AG04449 (cell line): ENCODE data around the gene SOX21.

Source experiments
- CTCF ChIA-PET: fragments of 350-600 bp; formaldehyde crosslinking; extraction: SDS; loops from one replicate; lab custom pipeline; 2021; ENCODE audit warnings: antibody characterized with exemption; lab: Yijun Ruan, JAX
- POLR2A ChIA-PET: fragments of 400-600, 350-600 bp; formaldehyde crosslinking; extraction: SDS; loops from one replicate; lab custom pipeline; 2020; ENCODE audit warnings: antibody characterized with exemption, inconsistent platforms; lab: Yijun Ruan, JAX
- DNase-seq: peaks from one replicate; pipeline ENCODE4 v3.0.0-alpha.2; 2010; ENCODE audit warnings: low read depth, low spot score
- H3K4me3 ChIP-seq: 2 replicates; pipeline ENCODE4 v1.5.1; 2011; ENCODE audit warnings: low read depth, mild to moderate bottlenecking, control low read depth, low read length
- CTCF ChIP-seq: IDR thresholded peaks from one replicate; pipeline ENCODE4 v1.5.1; 2011; ENCODE audit warnings: mild to moderate bottlenecking, moderate library complexity, low read length, control low read depth, inconsistent platforms; ENCODE audit not compliant: insufficient read depth; ENCODE audit errors: missing control alignments

The SOX21 gene

GRCh38 chr13:94703271-94703670 lies 9.1 kb downstream of the SOX21 start:
- no peak for DNase-seq
- no peak for TF ChIP-seq CTCF
- H3K4me3 ChIP-seq, result no peak overlapping the region
- ChIA-PET POLR2A (no interaction called here), CTCF (interaction anchor here (1.9 kb wide), 1 partner anchor 453 kb away, joined by 8 read pairs; no protein-coding TSS in a partner anchor)

- TF ChIP-seq CTCF, result no peak
- ChIA-PET POLR2A (no interaction called here), CTCF (interaction anchor here (1.1 kb wide), 1 partner anchor 453 kb away, joined by 3 read pairs; no protein-coding TSS in a partner anchor)
- no peak overlapping the region for H3K4me3 ChIP-seq
- no peak for DNase-seq
These were observed 9.9 kb downstream of the SOX21 start for GRCh38 chr13:94702181-94703041.

GRCh38 chr13:94701313-94702180 lies 10.8 kb downstream of the SOX21 start:
- no peak overlapping the region for H3K4me3 ChIP-seq
- DNase-seq, result no peak
- ChIA-PET CTCF (interaction anchor here (1.1 kb wide), 1 partner anchor 454 kb away, joined by 3 read pairs; no protein-coding TSS in a partner anchor), POLR2A (no interaction called here)
- no peak for TF ChIP-seq CTCF

GRCh38 chr13:94700536-94700935 lies 11.8 kb downstream of the SOX21 start:
- H3K4me3 ChIP-seq, result no peak overlapping the region
- TF ChIP-seq CTCF, result no peak
- DNase-seq, result no peak
- ChIA-PET CTCF (no interaction called here), POLR2A (no interaction called here)

- POLR2A ChIA-PET, result no interaction called here
- H3K4me3 ChIP-seq, result no peak overlapping the region
- CTCF ChIA-PET, result no interaction called here
- TF ChIP-seq CTCF, result no peak
- no peak for DNase-seq
These were observed 12.3 kb downstream of the SOX21 start for GRCh38 chr13:94700051-94700535.

GRCh38 chr13:94696171-94696570 lies 16.2 kb downstream of the SOX21 start:
- ChIA-PET POLR2A (no interaction called here), CTCF (interaction anchor here (1.7 kb wide), 1 partner anchor 20 kb away, joined by 3 read pairs; no protein-coding TSS in a partner anchor)
- no peak overlapping the region for H3K4me3 ChIP-seq
- TF ChIP-seq CTCF, result no peak
- no peak for DNase-seq
